Adrenal gland (tissue), 5 donors: ENCODE measurements around the gene SCNN1B.

Experiments used
- CTCF ChIP-seq, 6 experiments: fragments of 450-650 bp in 4 of 6; fragments of 200-600 bp in 2 of 6; sonication (generic) in 1 of 6; IDR thresholded peaks; 1 replicate in 5 of 6; 2 replicates in 1 of 6; pipeline versions ENCODE4 v1.5.1 to v1.8.0; 2016 to 2021; ENCODE audit warnings: antibody characterized with exemption in 6 of 6, mild to moderate bottlenecking in 2 of 6, moderate library complexity in 1 of 6
- POLR2A ChIP-seq, 2 donors: fragments of 450-650 bp; IDR thresholded peaks; one replicate each; pipeline ENCODE4 v1.6.1; 2017; ENCODE audit warnings: antibody characterized with exemption in 2 of 2, mild to moderate bottlenecking in 2 of 2, moderate library complexity in 1 of 2
- donor health status: DM: no; HTN: no; CAD: no.

- no peak for TF ChIP-seq CTCF (IDR thresholded peaks at IDR 0.05)
- TF ChIP-seq POLR2A (IDR thresholded peaks at IDR 0.05) = no peak
Observed at GRCh38 chr16:23354246-23354645, 52.1 kb downstream of the SCNN1B start.
